ENCODE measurements around the gene LRRC8E. TPM values are rescaled to one million over a fixed set of nuclear protein-coding genes. Genes with fewer than 3 reads are reported as not detected.

Gene LRRC8E
- total and polyA plus RNA-seq, 2 of the 8 experiments (the other 6 are each of a cell fraction or from before 2014, with no cell fraction given), result 2.7 to 2.9 TPM

DNA sequence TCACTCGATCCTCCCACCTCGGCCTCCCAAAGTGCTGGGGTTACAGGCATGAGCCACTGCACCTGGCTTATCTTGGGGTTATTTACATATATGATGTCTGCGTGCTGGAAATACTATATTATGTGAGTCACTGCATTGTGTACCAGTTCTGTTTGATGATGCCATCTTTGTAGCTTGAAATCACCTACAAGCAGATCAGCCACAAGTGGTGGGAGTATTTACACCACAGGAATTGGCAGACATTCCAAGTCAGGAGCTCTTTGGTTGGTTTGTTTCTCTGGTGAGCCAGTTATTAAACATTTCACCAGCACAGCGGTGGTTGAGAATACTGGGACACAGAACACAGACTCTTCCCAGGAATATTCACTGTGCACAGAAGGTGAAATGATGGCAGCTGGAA is 59.6 kb downstream of the LRRC8E start:
- H3K9me3 ChIP-seq (ENCODE audit: insufficient read depth in 2 of 2, low read depth in 1 of 2, low read length in 1 of 2), result no peaks in the 10 kb centered on the region
- H3K4me3 ChIP-seq (ENCODE audit: extremely low read depth in 1 of 4, insufficient read depth in 2 of 4, low read depth in 3 of 4, low read length in 4 of 4), result no peak overlapping the region
- no peak overlapping the region for H3K4me2 ChIP-seq (ENCODE audit: insufficient read depth in 1 of 2, low read depth in 2 of 2, low read length in 2 of 2)
- no peak overlapping the region for H2BK15ac ChIP-seq (ENCODE audit: low read length)
- H3K27ac ChIP-seq (ENCODE audit: low read depth, low read length), result no peak overlapping the region
- H2BK12ac ChIP-seq (ENCODE audit: low read depth, low read length), result no peak overlapping the region
- peaks cover 0 to 6% of the 10 kb centered on the region in 2 experiments; a peak in 3 of 4 replicates for H3K79me2 ChIP-seq (ENCODE audit: control insufficient read depth in 1 of 2, insufficient read depth in 2 of 2, low read length in 2 of 2)
- peaks cover 3% of the 10 kb centered on the region; the same call in 1 of the 2 replicates for H3K23me2 ChIP-seq (ENCODE audit: low read depth, low read length)
- H2AK5ac ChIP-seq (ENCODE audit: low read depth, low read length), result no peak overlapping the region
- ChIA-PET POLR2A (ENCODE audit: partially characterized antibody) (interaction anchor here (0.6 to 13.5 kb wide), 3 partner anchors 8 to 171 kb away, joined by 3 to 205 read pairs (median 5); partner anchors contain the start of gene CTXN1), CTCF (ENCODE audit: partially characterized antibody) (interaction anchor here (1.0 to 3.2 kb wide), 5 partner anchors 9 to 306 kb away, joined by 3 to 8 read pairs (median 4); no protein-coding TSS in a partner anchor)
- H3K56ac ChIP-seq (replicated peaks; ENCODE audit: insufficient read length, low read depth, low read length), result no peak overlapping the region
- peaks cover 2 to 3% of the 10 kb centered on the region in 2 experiments for H4K20me1 ChIP-seq (replicated peaks in 1 of 2; ENCODE audit: control insufficient read depth in 1 of 2, insufficient read depth in 2 of 2, low read length in 2 of 2)
- H3K4ac ChIP-seq (replicated peaks; ENCODE audit: insufficient read length, low read depth, low read length), result no peak overlapping the region
- H3K27me3 ChIP-seq (replicated peaks in 1 of 4; ENCODE audit: control insufficient read depth in 3 of 4, extremely low read depth in 1 of 4, insufficient read depth in 3 of 4, low read length in 3 of 4), result no peaks in the 10 kb centered on the region
- no peak for DNase-seq (ENCODE audit: low read depth in 1 of 2, low spot score in 2 of 2)
- H3K36me3 ChIP-seq (ENCODE audit: control insufficient read depth in 2 of 4, insufficient read depth in 4 of 4, low read length in 3 of 4), result no peaks in the 10 kb centered on the region
- WGBS, 2 experiments (ENCODE audit: extremely low coverage in 1 of 2, insufficient coverage in 1 of 2, insufficient read length in 1 of 2, insufficient replicate concordance in 2 of 2, low coverage in 1 of 2, low lambda C conversion rate in 2 of 2, missing lambda C conversion rate in 1 of 2), result 87% methylated on average over 4 of the region's 4 CpGs; no CpG with 5 or more reads in 1 of the 2 experiments
- H4K8ac ChIP-seq (ENCODE audit: extremely low read depth, insufficient read depth, low read length), result no peak overlapping the region
- H2BK120ac ChIP-seq (replicated peaks; ENCODE audit: low read depth, low read length), result no peak overlapping the region
- no peak overlapping the region for H4K5ac ChIP-seq (ENCODE audit: insufficient read length, low read depth, low read length)
- TF ChIP-seq CBX5 (IDR thresholded peaks at IDR 0.05; ENCODE audit: low read depth, low read length), result no peak
- no peak for TF ChIP-seq ASH2L (IDR thresholded peaks at IDR 0.05; ENCODE audit: low read length)
- TF ChIP-seq, protein P1, sequence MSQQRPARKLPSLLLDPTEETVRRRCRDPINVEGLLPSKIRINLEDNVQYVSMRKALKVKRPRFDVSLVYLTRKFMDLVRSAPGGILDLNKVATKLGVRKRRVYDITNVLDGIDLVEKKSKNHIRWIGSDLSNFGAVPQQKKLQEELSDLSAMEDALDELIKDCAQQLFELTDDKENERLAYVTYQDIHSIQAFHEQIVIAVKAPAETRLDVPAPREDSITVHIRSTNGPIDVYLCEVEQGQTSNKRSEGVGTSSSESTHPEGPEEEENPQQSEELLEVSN (IDR thresholded peaks at IDR 0.05), result no peak
- TF ChIP-seq, protein P2, sequence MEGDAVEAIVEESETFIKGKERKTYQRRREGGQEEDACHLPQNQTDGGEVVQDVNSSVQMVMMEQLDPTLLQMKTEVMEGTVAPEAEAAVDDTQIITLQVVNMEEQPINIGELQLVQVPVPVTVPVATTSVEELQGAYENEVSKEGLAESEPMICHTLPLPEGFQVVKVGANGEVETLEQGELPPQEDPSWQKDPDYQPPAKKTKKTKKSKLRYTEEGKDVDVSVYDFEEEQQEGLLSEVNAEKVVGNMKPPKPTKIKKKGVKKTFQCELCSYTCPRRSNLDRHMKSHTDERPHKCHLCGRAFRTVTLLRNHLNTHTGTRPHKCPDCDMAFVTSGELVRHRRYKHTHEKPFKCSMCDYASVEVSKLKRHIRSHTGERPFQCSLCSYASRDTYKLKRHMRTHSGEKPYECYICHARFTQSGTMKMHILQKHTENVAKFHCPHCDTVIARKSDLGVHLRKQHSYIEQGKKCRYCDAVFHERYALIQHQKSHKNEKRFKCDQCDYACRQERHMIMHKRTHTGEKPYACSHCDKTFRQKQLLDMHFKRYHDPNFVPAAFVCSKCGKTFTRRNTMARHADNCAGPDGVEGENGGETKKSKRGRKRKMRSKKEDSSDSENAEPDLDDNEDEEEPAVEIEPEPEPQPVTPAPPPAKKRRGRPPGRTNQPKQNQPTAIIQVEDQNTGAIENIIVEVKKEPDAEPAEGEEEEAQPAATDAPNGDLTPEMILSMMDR (IDR thresholded peaks at IDR 0.05; ENCODE audit: control extremely low read depth in 1 of 3, insufficient read depth in 1 of 3, low read depth in 1 of 3, low read length in 3 of 3), result no peak
- TF ChIP-seq GABPA (IDR thresholded peaks at IDR 0.05; ENCODE audit: borderline replicate concordance, insufficient read depth, low read length), result no peak
- no peak for TF ChIP-seq HDAC2 (IDR thresholded peaks at IDR 0.05; ENCODE audit: borderline replicate concordance in 1 of 2, low read depth in 2 of 2, low read length in 2 of 2)
- TF ChIP-seq, protein P3, sequence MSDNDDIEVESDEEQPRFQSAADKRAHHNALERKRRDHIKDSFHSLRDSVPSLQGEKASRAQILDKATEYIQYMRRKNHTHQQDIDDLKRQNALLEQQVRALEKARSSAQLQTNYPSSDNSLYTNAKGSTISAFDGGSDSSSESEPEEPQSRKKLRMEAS (IDR thresholded peaks at IDR 0.05), result no peak
- H4K91ac ChIP-seq (replicated peaks; ENCODE audit: insufficient read length, low read length), result no peak overlapping the region
- no peak overlapping the region for H2AFZ ChIP-seq (ENCODE audit: low read length)
- no peak overlapping the region for H2BK5ac ChIP-seq (ENCODE audit: low read depth, low read length)
- H3K4me1 ChIP-seq (replicated peaks in 1 of 4; ENCODE audit: control insufficient read depth in 3 of 4, insufficient read depth in 4 of 4, low read length in 3 of 4), result peaks cover 0 to 2% (median 0%) of the 10 kb centered on the region in 4 experiments; a peak in 2 of 7 replicates
- H3K9ac ChIP-seq (replicated peaks in 1 of 4; ENCODE audit: extremely low read depth in 1 of 4, low read depth in 3 of 4, low read length in 3 of 4), result no peak overlapping the region
- H3K79me1 ChIP-seq (ENCODE audit: low read depth, low read length), result peaks cover 2% of the 10 kb centered on the region; the same call in 1 of the 2 replicates
- FAIRE-seq, result no peak
- no peak overlapping the region for H3K14ac ChIP-seq (ENCODE audit: insufficient read length)
- H3K23ac ChIP-seq (ENCODE audit: insufficient read length), result no peak overlapping the region
- H2BK20ac ChIP-seq (ENCODE audit: low read length), result no peak overlapping the region
- H3K18ac ChIP-seq (ENCODE audit: extremely low read depth, low read length), result no peak overlapping the region

All from H1 (cell line).